Left ventricle myocardium inferior (tissue), 1 donor: ENCODE results near the gene OGFR. TPM values are rescaled to one million over a fixed set of nuclear protein-coding genes. Genes with fewer than 3 reads are reported as not detected.

Experiments used
- DNase-seq: peaks from one replicate; pipeline ENCODE4 v3.0.0-alpha.2; 2020
- H3K27ac ChIP-seq: fragments of 200-600 bp; replicated peaks from 2 replicates; pipeline ENCODE4 v1.8.0; 2021
- H3K27me3 ChIP-seq: fragments of 200-600 bp; 2 replicates; pipeline ENCODE4 v1.8.0; 2021; ENCODE audit warnings: low read depth
- H3K36me3 ChIP-seq: fragments of 200-600 bp; 2 replicates; pipeline ENCODE4 v1.8.0; 2021
- H3K4me1 ChIP-seq: fragments of 200-600 bp; 2 replicates; pipeline ENCODE4 v1.8.0; 2021
- H3K4me3 ChIP-seq: fragments of 200-600 bp; 2 replicates; pipeline ENCODE4 v1.8.0; 2021; ENCODE audit warnings: mild to moderate bottlenecking, moderate library complexity
- H3K9me3 ChIP-seq: fragments of 200-600 bp; replicated peaks from 2 replicates; pipeline ENCODE4 v1.8.0; 2021
- CTCF ChIP-seq: fragments of 200-600 bp; IDR thresholded peaks from 2 replicates; pipeline ENCODE4 v1.8.0; 2021; ENCODE audit warnings: antibody characterized with exemption, mild to moderate bottlenecking, borderline replicate concordance
- intact Hi-C: fragments of 100-400 bp; cut with micrococcal nuclease; formaldehyde crosslinking; loops from one replicate; pipeline ENCODE4 v1.11.0; 2022
- long read RNA-seq: library from polyadenylated mRNA; unstranded; transcript quantifications from one replicate; pipeline ENCODE4 v2.0.0, GENCODE V29; 2021
- total RNA-seq: library from RNA; stranded (reverse); fragmentation: NEBNext Ultra II Directional; extraction: Animal tissue kit (Norgen Biotek cat#: 25700); gene quantifications from one replicate; pipeline ENCODE4 v1.2.1, GENCODE V29; 2021
- donor health status: DM: no; HTN: yes; CAD: no; lungs with severe emphysema.

OGFR gene
- 19.2 TPM for total RNA-seq
- long read RNA-seq, full-length matches to known transcripts, result 90 of 96 reads
- long read RNA-seq, partial matches to known transcripts, result 3 of 96 reads
- long read RNA-seq, other reads (novel, unspliced or antisense), result 3 of 96 reads

- no peak for TF ChIP-seq CTCF
- peaks cover 76% of the 10 kb centered on the region for H3K4me1 ChIP-seq
- H3K27me3 ChIP-seq, result no peaks in the 10 kb centered on the region
- intact Hi-C loops, result no loop called here
- H3K36me3 ChIP-seq, result peaks cover 34% of the 10 kb centered on the region
- H3K9me3 ChIP-seq, result no peaks in the 10 kb centered on the region
- peak; percentile 75 for DNase-seq
- peak within 1 kb of the TSS; percentile 91 for H3K27ac ChIP-seq
- H3K4me3 ChIP-seq, result peak within 1 kb of the TSS; percentile 99
Measured at GRCh38 chr20:62804627-62805154, at the start of gene OGFR. Gene OGFR (plus strand): TSS chr20:62804835. CDS start chr20:62804860, 25 bp downstream.

- no peaks in the 10 kb centered on the region for H3K4me1 ChIP-seq
- H3K9me3 ChIP-seq, result peaks cover 9% of the 10 kb centered on the region
- intact Hi-C loops, result no loop called here
- H3K4me3 ChIP-seq, result no peak overlapping the region
- no peak for DNase-seq
- peaks cover 77% of the 10 kb centered on the region for H3K27me3 ChIP-seq
- no peaks in the 10 kb centered on the region for H3K36me3 ChIP-seq
- no peak for TF ChIP-seq CTCF
- H3K27ac ChIP-seq, result no peak overlapping the region
Measured at GRCh38 chr20:62754991-62755356, 49.7 kb upstream of the OGFR start.

- Histone ChIP-seq H3K27ac (no peak overlapping the region), H3K4me1 (no peaks in the 10 kb centered on the region), H3K9me3 (peaks cover 9% of the 10 kb centered on the region), H3K27me3 (peaks cover 80% of the 10 kb centered on the region), H3K36me3 (no peaks in the 10 kb centered on the region), H3K4me3 (no peak overlapping the region)
- DNase-seq, result peak; percentile 8
- intact Hi-C loops, result no loop called here
- no peak for TF ChIP-seq CTCF
Measured at GRCh38 chr20:62755817-62756724, 48.6 kb upstream of the OGFR start.

- intact Hi-C loops, result no loop called here
- no peak for DNase-seq
Measured at GRCh38 chr20:62758226-62758912, 46.3 kb upstream of the OGFR start.

More at GRCh38 chr20:62758226-62758912, 46.3 kb upstream of the OGFR start:
- no peak for TF ChIP-seq CTCF
- Histone ChIP-seq H3K9me3 (peaks cover 9% of the 10 kb centered on the region), H3K4me3 (no peak overlapping the region), H3K27ac (no peak overlapping the region), H3K36me3 (no peaks in the 10 kb centered on the region), H3K27me3 (peaks cover 80% of the 10 kb centered on the region), H3K4me1 (no peaks in the 10 kb centered on the region)
